CD4-positive, alpha-beta T cell treated with Interleukin-4 for 4 hours (primary cell): ENCODE results near the gene FBXL20.

Source experiments
- DNase-seq: peaks from one replicate; pipeline ENCODE4 v3.0.0-alpha.2; 2020

The FBXL20 gene

DNA sequence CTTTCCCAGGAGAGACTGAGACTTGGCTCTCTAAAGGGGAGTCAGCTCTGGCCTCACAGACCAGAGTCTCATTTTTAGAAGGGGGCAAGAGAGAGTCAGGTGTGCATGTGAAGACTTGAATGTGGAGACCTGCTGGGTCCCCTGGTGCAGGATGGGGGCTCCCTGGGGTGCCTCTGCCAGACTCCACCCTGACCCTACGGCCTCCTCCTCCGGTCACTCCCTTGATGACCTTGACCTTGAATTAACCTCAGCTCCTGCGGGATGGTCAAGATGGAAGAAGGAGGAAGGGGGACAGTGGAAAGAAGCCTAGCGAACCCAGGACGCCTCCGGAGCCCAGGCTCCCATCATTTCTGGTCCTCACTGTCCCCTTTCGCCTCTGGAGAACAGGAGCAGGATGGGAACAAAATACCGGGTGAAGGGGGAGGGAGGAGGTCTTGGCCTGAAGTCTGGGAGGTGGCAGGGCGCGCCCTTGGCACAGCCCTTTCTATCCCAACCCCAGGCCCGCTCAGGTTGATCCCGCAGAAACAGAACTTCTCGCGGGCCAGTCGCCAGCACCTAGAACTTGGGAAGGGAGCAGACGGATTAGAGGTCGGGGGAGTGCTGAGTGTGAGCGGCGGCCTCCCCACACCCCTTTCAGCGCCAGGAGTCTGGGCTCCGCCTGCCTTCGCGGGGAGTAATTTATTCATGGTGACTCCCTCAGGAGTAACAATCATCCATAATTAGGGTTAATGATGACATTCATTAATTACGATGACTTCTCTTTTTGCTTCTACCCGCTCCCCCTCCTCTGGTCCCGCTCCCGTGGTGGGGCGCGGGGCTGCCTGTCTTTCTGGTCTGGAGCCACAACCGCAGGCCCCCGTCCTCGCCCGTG, 177.3 kb downstream of the FBXL20 start:
- no peak for DNase-seq

DNA sequence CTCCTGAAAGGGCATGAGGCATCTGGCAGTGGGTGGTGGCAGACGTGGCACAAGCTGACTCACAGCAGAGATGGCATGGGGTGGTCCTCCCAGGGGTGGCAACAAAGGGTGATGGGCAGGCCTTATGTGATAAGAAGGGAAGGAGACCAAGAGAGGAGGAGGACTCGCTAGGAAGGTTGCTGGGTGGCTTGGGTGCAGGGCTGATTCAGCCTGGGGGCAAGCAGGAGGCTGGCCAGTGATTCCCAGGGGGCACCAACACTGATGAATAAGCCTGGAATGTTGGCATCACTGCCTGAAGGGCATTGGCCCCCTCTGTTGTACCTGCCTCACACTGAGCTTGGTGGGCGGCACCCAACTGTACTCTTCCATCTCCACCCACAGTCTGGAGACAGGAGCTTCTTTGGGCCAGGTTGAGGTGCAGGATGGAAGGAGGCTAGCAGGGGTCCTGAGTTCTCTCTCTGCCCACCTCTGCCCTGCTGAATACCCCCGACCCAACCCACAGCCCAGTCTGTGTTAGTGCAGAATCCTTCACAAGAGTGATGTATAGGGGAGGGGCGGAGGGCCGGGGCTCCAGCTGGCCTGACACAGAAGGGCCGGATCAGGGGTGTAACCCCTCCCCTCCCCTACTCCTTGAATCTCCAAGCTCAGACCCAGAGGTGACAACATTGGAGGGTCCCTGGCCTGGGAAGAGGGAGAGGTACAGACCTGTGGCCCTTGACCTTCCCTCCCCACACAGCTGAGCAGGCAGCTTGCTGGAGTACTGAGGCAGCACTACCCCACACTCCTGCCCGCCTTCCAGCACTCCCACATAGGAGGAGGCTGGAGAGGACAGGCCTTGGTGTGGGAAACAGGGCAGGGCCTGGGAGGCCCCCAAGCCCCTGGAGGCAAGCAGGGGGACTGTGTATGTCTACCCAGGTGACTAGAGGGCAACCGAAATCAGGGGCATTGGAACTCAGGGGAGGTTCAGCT, 178.3 kb downstream of the FBXL20 start:
- DNase-seq: no peak

DNA sequence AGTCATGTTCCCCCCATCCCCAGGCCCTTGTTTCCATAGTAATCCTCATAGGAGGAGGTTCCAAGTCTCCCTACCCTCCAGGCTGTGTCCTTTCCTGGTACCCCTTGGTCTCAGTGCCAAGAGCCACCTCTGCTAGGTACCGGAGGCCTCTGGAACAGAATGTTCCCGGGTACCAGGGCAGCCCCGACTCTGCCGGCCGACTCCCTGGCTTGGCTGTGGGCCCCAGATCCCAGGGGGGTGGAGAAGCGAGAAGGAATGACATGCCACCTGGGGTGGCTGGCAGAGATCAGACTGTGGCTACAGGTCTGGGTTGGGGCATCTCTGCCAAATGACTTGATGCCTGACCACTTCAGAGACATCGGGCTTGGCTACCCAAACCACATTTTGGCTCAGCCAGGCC, 179.3 kb downstream of the FBXL20 start:
- no peak for DNase-seq

DNA sequence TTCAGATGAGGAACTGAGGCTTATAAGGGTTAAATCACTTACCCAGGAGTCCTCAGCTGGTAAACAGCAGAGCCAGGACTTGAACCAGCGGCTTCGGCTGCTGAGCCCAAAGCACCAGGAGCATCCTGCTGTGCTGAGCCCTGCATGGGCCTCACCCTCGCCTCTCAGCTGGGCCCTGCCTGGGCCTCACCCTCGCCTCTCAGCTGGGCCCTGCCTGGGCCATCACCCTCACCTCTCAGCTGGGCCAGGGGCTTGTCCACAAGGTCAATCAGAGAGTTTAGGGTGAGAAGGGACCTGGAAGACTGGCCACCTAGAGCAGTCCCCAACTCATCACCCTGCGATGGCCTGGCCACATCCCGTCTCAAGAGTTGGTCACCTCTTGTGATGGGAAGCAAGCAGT, 179.9 kb downstream of the FBXL20 start:
- DNase-seq: no peak

DNA sequence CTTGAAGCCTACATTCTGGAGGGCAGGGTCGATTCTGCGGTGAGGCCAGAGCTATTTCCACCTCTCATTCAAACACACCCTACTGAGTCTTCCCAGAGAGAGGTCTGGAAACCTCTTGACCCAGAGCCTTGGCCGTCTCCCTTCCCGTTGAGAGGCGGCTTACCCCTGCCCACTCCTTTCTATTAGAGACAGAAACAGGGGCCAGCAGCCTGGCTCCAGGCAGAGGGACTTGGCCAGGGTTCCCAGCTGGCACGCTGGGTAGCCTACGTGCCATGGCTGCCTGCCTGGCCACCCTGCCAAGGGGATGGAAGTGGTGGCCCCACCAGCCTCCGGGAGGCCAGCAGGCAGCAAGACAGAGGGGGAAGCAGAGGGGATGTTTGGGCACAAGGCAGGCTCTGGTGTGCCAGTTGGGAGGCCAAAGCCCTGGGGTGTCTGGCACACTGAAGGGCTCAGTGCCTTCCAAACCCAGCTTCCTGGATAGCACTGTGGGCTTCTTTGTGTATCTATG, 181.7 kb downstream of the FBXL20 start:
- DNase-seq: no peak

DNA sequence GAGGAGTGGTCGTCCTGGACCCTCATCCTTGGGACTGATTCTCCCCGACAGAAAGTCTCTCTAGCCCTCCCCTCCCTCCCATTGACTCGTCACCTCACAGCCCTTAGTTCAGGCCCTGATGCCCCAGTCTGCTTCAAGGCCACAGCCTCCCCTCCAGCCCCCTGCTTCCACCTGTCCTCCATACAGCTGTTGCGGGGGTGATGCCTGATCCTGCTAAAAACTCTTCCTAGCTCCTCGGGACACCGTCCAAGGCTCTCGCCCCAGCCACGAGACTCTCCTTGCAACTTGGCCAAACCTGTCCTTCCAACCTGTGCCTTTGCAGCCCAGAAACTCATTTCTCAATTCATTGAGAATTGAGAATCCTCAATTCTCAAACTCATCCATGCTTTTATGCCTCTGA, 182.5 kb downstream of the FBXL20 start:
- DNase-seq: no peak

DNA sequence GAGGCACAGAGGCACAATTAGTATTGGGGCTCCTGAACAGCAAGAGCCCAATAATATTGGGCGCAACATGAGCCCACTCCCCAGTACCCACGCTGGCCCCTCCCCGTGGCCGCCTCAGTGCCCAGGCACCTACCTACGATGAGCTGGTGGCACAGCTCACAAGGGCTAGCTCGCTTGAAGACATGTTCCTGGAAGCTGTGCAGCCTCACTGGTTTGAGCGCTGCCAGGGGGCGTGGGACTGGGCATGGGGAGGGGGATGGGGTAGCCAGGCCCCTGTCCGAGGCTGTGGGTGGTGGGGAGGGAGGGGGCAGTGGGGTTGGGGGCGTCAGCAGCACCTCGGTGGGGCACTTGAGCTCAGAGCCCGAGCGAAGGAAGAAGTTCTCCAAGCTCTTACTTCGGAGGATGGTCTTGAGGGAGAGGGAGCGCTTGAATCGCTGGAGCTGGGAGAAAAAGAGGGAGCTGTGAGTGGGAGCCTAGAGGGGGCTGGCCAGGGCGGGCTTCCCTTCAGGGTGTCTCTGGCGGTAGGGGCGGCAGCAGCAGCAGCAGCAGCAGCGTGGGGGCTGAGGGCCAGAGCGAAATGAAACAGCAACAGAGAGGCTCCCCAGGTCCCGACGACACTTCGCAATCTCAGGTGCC, 183.6 kb downstream of the FBXL20 start:
- no peak for DNase-seq

DNA sequence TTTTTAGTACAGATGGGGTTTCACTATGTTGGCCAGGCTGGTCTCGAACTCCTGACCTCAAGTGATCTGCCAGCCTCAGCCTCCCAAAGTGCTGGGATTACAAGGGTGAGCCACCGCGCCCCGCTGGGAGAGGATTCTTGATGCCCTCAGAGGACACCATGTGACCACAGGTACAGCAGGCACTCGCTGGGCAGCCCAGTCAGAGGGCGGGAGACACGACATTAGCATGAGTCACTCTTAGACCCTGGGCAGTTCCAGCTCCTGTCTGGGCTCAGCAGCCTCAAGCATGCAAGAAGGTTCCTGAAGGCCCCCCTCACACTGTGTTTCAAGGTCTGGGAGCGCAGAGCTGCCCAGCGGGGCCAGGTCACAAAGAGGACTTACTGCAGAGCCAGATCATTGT, 187.6 kb downstream of the FBXL20 start:
- no peak for DNase-seq

DNA sequence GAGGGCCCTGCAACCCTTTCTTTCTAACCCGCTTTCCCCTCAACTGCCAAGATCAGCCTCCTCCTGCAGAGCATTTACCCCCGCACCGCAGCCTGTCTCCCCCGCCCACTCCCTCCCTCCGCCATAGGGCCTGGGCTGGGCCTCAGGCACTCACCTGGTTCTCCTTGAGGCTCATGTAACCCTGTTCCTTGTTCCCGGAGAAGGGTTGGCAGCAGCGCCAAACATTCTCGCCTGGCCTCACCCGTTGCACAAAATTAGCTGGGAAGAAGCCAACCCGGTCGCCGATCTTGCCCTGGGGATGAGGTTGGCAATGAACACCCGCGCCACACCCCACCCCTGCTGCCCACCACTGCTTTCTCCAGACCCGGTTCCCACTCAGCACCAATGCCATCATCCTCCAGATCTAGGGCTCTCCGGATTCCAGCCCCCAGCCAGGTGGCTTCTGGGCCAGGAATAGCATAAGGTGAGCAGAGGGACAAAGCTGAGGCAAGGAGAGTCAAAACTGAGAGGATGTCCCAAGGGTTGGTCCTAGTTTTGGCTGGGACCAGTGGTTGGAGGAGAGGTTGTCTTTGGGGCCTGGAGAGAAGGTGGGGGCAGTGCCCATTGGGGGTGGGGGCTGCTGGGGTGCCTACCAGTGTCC, 188.5 kb downstream of the FBXL20 start:
- no peak for DNase-seq

DNA sequence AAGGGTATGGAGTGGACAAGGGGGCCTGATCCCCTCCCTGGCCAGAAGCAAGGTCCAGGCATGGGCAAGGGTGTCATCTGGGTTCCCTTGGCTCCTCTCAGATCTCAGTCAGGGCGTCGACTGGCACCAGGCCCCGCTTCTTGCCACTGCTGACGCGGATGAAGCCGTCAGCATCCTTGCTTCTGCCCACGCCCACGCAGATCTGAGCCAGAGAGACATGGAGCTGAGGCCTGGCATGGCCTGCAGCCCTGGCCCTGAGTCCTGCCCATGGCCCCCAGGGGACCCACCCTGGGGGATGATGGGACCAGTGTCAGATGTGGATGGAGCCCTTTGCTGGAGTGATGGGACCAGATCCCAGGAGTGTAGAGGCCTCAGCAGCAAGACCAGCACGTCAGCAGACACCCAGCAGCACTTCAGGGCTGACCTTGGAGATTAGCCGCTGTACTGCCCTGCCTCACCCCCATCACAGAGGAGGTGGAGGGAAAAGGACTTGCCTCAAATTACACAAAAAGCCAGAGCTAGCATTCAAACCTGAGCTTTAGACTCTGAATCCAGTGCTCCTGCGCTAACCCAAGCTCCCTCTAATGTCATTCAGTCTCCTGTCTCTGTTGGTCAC, 189.1 kb downstream of the FBXL20 start:
- DNase-seq: no peak

DNA sequence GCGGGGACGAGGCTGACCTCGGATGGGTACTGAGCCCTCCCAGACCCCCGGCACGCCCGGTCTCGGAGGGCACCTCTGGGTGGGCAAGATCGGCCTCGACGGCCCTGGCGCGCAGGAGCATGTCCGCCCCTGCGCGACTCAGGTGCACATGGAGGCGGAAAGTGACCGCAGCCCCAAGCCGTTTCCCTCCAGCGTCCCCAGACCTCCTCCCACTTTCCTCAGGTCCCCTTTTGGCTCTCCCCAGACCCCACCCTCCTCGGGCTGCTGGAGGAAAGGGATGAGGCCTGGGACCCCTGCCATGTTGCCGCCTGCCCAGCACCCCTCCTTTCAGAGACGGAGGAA, 191.4 kb downstream of the FBXL20 start:
- DNase-seq: no peak

DNA sequence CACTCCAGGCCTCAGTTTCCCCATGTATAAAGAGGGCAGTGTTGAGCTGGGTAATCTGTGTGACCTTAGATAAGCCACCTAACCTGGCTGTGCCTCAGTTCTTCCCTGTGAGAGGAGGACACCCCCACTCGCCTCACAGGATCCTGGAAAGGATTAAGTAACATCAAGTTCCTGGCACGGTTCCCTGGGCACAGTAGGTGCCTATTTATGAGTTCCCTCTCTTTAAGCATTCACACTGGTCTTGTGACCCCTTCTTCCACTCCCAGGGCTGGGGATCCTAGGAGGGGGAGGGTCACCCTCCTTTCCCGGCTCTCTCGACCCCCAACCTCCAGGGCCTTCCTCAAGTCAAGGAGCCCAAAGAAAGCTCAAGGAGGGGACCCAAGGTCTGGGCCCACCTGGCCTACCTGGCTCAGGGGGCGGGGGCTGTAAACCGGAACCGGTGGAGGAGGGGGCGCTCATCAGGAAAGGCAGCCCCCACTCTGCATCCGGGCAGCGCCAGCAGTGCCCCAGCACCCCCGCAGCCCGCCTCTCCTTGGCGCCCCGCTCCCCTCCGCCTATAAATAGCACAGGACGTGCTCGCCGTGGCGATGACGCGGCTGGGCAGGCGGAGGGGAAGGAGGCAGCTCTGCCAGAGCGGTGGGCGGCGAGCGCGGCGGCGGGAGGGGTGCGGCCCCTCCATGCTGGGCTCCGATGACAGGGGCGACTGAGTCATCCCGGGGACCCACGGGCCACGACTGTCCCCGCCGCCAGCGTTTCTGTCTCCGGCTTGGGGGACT, 191.9 kb downstream of the FBXL20 start:
- DNase-seq: peak; percentile 54

DNA sequence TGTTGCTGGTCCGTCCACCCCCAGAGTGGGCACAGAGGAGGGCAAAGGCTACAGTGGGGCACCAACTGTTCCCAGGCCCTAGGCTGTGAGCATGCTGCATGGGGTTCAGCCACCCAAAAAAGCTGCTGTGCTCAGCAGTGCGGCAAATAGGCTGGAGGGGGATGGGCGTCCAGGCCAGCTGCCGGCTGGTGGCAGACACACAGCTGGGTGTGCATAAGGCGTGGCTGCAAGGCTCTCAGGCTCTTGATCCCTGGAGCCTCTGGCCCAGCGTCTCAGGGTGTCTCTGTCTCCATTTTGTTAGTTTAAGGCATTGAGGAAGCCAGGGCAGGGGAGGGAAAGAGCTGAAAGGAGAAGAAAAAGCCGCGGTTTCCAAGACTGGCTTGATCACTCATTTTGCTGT, 192.5 kb downstream of the FBXL20 start:
- DNase-seq: no peak

DNA sequence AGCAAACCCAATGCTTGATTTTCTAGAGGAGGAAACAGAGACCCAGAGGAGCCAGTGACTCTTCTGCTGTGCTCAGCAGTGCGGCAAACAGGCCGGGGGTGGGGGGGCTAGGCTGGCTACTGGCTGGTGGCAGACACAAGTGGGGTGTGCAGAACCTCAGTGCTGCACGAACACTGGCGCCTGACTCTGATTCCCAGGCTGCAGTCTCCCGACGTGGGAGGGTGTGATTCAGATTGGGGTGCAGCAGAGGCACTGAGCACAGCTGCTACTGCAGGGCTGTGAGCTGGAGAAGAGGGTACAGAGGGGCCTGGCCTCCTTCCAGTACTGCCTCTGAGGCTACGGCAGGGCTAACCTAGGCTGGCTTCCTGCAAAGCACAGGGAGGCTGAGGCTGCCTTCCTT, 193.3 kb downstream of the FBXL20 start:
- no peak for DNase-seq

DNA sequence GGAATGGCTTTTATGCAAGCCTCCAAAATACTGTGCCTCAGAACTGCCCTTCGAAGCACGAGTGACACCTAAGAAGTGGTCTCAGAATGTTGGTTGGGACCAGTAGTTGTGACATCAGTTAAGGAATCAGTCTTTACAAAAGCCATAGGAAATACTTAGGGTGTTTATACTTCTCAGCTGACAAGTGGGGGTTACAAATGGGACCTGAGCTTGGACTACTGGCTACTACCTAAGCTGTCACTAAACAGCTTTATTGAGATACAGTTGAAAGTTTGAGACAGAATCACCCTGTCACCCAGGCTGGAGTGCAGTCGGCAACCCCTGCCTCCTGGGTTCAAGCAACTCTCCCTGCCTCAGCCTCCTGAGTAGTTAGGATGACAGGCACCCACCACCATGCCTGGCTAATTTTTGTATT, 196.3 kb downstream of the FBXL20 start:
- DNase-seq: no peak

DNA sequence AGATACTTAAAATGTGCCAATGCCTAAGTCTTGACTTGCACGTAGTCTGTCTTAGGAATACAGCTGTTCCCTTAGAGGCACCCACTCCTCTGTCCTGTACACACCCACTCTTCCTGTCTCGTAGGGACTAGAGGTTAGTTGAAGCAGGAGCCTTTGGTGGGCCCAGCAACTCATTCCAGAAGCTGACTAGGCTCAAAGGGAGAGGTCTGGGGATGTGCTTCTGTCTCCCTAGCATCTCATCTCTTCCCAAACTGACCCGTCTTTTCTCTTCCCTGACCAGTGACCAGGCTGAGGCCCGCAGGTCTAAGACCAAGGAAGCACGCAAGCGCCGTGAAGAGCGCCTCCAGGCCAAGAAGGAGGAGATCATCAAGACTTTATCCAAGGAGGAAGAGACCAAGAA, 197.2 kb downstream of the FBXL20 start:
- DNase-seq: no peak
